ENCODE measurements around the gene SMTNL2. TPM values are rescaled to one million over a fixed set of nuclear protein-coding genes. Genes with fewer than 3 reads are reported as not detected.
"Not testable (repeated sequence)": the region's sequence is repeated elsewhere in the genome, so short reads cannot be mapped to it uniquely, and the experiment has no call there.

SMTNL2 gene
- total RNA-seq, 4 donors from 2014 or later: 5.7 to 12.0 (median 6.8) TPM; not detected in 1

DNA sequence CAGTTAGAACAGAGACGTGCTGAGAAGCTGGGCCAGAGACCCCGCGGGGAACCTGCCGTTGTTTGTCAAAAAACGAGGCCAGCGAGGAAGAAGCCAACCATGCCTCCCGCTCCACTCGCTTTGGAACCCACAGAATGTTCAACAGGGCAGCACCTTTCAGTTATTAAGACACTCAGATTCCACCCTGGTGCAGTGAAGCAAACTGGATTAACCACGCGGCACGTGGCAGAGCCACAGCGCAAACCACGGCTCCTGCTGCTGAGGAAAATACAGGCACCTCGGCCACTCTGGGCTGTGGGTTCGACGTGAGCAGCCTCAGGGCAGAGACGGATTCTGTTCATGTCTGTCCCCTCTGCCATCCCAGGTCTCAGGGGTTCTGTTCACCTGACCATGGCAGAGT is 32.8 kb downstream of the SMTNL2 start:
- Histone ChIP-seq H3K4me3 (no peak overlapping the region), H3K9me3 (no peaks in the 10 kb centered on the region), H3K4me1 (no peaks in the 10 kb centered on the region), H3K36me3 (no peaks in the 10 kb centered on the region), H3K27me3 (no peaks in the 10 kb centered on the region), H3K27ac (no peak overlapping the region)
- DNase-seq: no peak
- no peak for TF ChIP-seq POLR2A (IDR thresholded peaks at IDR 0.05)
- TF ChIP-seq, protein P1, sequence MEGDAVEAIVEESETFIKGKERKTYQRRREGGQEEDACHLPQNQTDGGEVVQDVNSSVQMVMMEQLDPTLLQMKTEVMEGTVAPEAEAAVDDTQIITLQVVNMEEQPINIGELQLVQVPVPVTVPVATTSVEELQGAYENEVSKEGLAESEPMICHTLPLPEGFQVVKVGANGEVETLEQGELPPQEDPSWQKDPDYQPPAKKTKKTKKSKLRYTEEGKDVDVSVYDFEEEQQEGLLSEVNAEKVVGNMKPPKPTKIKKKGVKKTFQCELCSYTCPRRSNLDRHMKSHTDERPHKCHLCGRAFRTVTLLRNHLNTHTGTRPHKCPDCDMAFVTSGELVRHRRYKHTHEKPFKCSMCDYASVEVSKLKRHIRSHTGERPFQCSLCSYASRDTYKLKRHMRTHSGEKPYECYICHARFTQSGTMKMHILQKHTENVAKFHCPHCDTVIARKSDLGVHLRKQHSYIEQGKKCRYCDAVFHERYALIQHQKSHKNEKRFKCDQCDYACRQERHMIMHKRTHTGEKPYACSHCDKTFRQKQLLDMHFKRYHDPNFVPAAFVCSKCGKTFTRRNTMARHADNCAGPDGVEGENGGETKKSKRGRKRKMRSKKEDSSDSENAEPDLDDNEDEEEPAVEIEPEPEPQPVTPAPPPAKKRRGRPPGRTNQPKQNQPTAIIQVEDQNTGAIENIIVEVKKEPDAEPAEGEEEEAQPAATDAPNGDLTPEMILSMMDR (IDR thresholded peaks at IDR 0.05): no peak
- intact Hi-C loops (cut with DNase I; ENCODE audit: low total_unique reads): no loop called here

DNA sequence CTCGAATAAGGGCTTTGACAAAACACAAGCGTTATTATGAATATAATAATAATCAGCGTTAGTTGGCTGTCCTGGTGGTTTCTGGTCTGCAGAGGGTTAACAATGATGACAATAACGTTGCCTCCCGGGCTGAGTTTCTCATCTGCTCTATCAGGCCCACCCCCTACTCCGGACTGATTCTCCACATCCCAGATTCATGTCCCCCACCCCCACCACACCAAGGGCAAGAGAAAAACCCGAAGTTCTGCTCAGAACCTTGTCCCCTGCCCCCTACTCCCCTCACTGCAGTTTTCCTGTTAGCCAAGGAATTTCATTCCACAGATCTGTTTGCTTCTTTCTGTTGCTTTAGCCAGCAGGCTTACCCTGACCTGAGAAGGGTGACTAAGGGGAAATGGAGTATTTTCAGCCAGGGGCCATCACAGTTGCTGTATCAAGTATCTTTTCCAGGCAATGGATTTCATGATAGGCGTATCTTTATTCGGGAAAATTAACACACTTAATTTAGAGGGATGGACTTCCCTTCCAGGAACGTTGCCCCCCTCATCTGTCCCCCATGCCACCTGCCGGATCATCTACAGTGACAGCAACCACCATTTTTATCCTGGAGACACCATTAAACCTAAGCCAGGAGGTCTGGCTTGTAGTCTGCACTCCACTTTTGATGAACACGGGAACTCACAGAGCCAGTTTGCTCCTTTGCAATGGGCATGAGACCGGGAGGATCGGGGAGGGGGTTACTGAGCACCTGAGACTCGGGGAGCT is 33.4 kb downstream of the SMTNL2 start:
- H3K9me3 ChIP-seq: no peaks in the 10 kb centered on the region
- H3K27me3 ChIP-seq: no peaks in the 10 kb centered on the region
- no peaks in the 10 kb centered on the region for H3K36me3 ChIP-seq
- intact Hi-C loops (cut with DNase I; ENCODE audit: low total_unique reads): no loop called here
- no peak for TF ChIP-seq POLR2A (IDR thresholded peaks at IDR 0.05)
- TF ChIP-seq, protein P1 (IDR thresholded peaks at IDR 0.05): no peak
- DNase-seq: no peak
- H3K4me3 ChIP-seq: no peak overlapping the region
- no peaks in the 10 kb centered on the region for H3K4me1 ChIP-seq
- H3K27ac ChIP-seq: no peak overlapping the region

DNA sequence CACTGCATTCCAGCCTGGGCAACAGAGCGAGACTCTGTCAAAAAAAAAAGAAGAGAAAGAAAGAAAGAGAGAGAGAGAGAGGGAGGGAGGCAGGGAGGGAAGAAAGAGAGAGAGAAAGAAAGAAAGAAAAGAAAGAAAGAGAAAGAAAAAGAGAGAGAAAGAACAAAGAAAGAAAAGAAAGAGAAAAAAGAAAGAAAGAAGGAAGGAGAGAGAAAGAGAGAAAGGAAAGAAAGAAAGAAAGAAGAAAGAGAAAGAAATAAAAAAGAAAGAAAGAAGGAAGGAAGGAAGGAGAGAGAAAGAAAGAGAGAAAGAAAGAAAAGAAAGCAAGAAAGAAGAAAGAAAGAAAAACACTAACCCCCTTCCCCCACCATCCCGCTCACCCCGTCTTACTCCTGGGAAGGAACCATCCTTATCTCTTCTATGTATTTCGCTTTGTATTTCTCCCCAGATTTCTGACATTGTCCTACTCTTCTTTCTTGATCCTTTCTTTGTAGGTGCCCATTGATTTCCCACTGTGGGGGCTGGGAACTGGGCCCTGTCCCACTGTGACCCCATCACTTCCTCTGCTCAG is 36.3 kb downstream of the SMTNL2 start:
- H3K27me3 ChIP-seq: no peaks in the 10 kb centered on the region
- no peaks in the 10 kb centered on the region for H3K36me3 ChIP-seq
- no peaks in the 10 kb centered on the region for H3K4me1 ChIP-seq
- no peak overlapping the region for H3K4me3 ChIP-seq
- no peak for TF ChIP-seq POLR2A (IDR thresholded peaks at IDR 0.05)
- TF ChIP-seq, protein P1 (IDR thresholded peaks at IDR 0.05): no peak
- no peaks in the 10 kb centered on the region for H3K9me3 ChIP-seq
- DNase-seq: no peak
- no peak overlapping the region for H3K27ac ChIP-seq
- intact Hi-C loops (cut with DNase I; ENCODE audit: low total_unique reads): no loop called here

DNA sequence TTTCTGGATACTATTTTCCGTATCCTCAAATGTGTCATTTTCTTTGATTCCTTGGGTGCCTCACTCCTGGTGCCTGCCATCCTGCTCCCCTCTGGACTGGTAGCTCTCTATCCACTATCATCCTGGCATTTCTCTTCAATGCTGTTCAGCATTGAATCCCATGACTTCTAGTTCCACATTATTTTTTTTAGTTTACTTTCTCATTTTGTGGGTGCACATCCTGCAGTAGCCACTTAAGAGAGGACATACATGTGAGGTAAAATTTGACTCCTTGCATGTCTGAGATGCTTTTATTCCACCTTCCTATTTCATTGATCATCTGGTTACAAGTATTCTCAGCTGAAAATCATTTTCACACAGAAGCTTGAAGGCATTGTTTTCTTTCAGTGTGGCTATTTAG is 38.0 kb downstream of the SMTNL2 start:
- no peaks in the 10 kb centered on the region for H3K4me1 ChIP-seq
- TF ChIP-seq, protein P1 (IDR thresholded peaks at IDR 0.05): no peak
- TF ChIP-seq POLR2A (IDR thresholded peaks at IDR 0.05): no peak
- intact Hi-C loops (cut with DNase I; ENCODE audit: low total_unique reads): no loop called here
- no peak for DNase-seq
- H3K36me3 ChIP-seq: no peaks in the 10 kb centered on the region
- no peak overlapping the region for H3K27ac ChIP-seq
- no peak overlapping the region for H3K4me3 ChIP-seq
- no peaks in the 10 kb centered on the region for H3K27me3 ChIP-seq
- H3K9me3 ChIP-seq: no peaks in the 10 kb centered on the region

DNA sequence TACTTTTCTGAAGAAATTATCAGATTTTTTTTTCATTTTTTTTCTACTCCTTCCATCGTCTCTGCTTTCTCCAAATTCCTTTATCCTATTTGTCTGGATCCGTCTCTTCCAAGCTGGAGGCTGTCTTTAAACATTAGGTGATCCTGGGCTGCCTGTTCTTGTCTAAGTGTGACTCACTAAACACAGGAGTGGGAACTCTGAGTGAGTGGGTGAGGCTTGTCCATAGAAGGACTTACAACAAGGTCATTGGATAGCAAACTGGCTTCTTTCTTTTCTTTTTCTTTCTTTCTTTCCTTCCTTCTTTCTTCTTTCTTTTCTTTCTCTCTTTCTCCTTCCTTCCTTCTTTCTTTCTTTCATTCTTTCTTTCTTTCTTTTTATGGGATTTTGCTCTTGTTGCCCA is 38.9 kb downstream of the SMTNL2 start:
- Histone ChIP-seq H3K27ac (no peak overlapping the region), H3K4me1 (no peaks in the 10 kb centered on the region), H3K4me3 (no peak overlapping the region), H3K9me3 (no peaks in the 10 kb centered on the region), H3K27me3 (no peaks in the 10 kb centered on the region), H3K36me3 (no peaks in the 10 kb centered on the region)
- DNase-seq: no peak
- intact Hi-C loops (cut with DNase I; ENCODE audit: low total_unique reads): no loop called here
- no peak for TF ChIP-seq POLR2A (IDR thresholded peaks at IDR 0.05)
- TF ChIP-seq, protein P1 (IDR thresholded peaks at IDR 0.05): no peak

DNA sequence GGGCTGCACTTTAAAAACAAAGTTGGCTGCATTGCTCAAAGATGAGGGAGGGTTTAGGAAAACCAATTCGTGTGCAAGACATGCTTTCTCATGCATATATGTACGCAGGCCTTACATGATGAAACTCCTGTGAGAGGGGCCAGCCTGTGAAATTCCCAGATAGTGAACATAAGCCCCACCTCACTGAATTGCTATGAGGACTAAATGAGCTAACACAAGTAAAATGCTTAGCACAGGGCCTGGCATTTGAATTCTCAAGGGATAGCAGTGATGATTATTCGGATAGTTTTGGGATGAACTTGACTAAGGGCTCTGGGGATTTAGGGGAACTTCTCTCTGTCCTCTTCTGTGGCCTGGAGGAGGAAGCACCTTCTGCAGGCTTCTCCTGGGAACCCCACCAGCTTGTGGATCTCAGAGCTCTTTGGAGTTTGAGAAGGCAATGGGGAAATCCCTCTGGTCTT is 40.2 kb downstream of the SMTNL2 start:
- intact Hi-C loops (cut with DNase I; ENCODE audit: low total_unique reads); H3K9me3 ChIP-seq; H3K27me3 ChIP-seq; H3K4me3 ChIP-seq; H3K4me1 ChIP-seq; DNase-seq; H3K27ac ChIP-seq; H3K36me3 ChIP-seq: not testable (repeated sequence)
